ENCODE measurements around the gene TYROBP. TPM values are rescaled to one million over a fixed set of nuclear protein-coding genes. Genes with fewer than 3 reads are reported as not detected.

The TYROBP gene
- total RNA-seq, 1 donor from 2014 or later = not detected

- peaks cover 32% of the 10 kb centered on the region for H3K27me3 Mint-ChIP-seq (ENCODE audit: low read depth)
- H3K27ac Mint-ChIP-seq (ENCODE audit: unreplicated experiment) = no peak overlapping the region
- peaks cover 33% of the 10 kb centered on the region for H3K4me1 Mint-ChIP-seq
- H3K4me3 Mint-ChIP-seq = peak overlapping the region; percentile 66
- H3K36me3 Mint-ChIP-seq (ENCODE audit: low read depth) = no peaks in the 10 kb centered on the region
- no peaks in the 10 kb centered on the region for H3K9me3 Mint-ChIP-seq
- TF ChIP-seq, protein P1, sequence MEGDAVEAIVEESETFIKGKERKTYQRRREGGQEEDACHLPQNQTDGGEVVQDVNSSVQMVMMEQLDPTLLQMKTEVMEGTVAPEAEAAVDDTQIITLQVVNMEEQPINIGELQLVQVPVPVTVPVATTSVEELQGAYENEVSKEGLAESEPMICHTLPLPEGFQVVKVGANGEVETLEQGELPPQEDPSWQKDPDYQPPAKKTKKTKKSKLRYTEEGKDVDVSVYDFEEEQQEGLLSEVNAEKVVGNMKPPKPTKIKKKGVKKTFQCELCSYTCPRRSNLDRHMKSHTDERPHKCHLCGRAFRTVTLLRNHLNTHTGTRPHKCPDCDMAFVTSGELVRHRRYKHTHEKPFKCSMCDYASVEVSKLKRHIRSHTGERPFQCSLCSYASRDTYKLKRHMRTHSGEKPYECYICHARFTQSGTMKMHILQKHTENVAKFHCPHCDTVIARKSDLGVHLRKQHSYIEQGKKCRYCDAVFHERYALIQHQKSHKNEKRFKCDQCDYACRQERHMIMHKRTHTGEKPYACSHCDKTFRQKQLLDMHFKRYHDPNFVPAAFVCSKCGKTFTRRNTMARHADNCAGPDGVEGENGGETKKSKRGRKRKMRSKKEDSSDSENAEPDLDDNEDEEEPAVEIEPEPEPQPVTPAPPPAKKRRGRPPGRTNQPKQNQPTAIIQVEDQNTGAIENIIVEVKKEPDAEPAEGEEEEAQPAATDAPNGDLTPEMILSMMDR (conservative IDR thresholded peaks at IDR 0.05) = no peak
- no peak for DNase-seq (ENCODE audit: low read depth, low spot score)
Observed at GRCh38 chr19:35863018-35863417, 45.1 kb downstream of the TYROBP start.

GRCh38 chr19:35862528-35862927, 45.6 kb downstream of the TYROBP start:
- H3K4me1 Mint-ChIP-seq = peaks cover 33% of the 10 kb centered on the region
- TF ChIP-seq, protein P1 (conservative IDR thresholded peaks at IDR 0.05) = no peak
- H3K36me3 Mint-ChIP-seq (ENCODE audit: low read depth) = no peaks in the 10 kb centered on the region
- H3K9me3 Mint-ChIP-seq = no peaks in the 10 kb centered on the region
- peaks cover 37% of the 10 kb centered on the region for H3K27me3 Mint-ChIP-seq (ENCODE audit: low read depth)
- H3K4me3 Mint-ChIP-seq = peak overlapping the region; percentile 66
- no peak overlapping the region for H3K27ac Mint-ChIP-seq (ENCODE audit: unreplicated experiment)
- no peak for DNase-seq (ENCODE audit: low read depth, low spot score)

GRCh38 chr19:35861640-35862160, 46.4 kb downstream of the TYROBP start:
- Mint-ChIP-seq H3K4me3 (peak overlapping the region; percentile 71), H3K4me1 (peaks cover 36% of the 10 kb centered on the region), H3K9me3 (no peaks in the 10 kb centered on the region), H3K36me3 (ENCODE audit: low read depth) (no peaks in the 10 kb centered on the region), H3K27me3 (ENCODE audit: low read depth) (peaks cover 42% of the 10 kb centered on the region), H3K27ac (ENCODE audit: unreplicated experiment) (peak overlapping the region; percentile 72)
- TF ChIP-seq, protein P1 (conservative IDR thresholded peaks at IDR 0.05) = no peak
- no peak for DNase-seq (ENCODE audit: low read depth, low spot score)

- H3K9me3 Mint-ChIP-seq = no peaks in the 10 kb centered on the region
- peak; percentile 78 for DNase-seq (ENCODE audit: low read depth, low spot score)
- no peaks in the 10 kb centered on the region for H3K36me3 Mint-ChIP-seq (ENCODE audit: low read depth)
- peak overlapping the region; percentile 72 for H3K27ac Mint-ChIP-seq (ENCODE audit: unreplicated experiment)
- H3K4me1 Mint-ChIP-seq = peaks cover 37% of the 10 kb centered on the region
- peak overlapping the region; percentile 71 for H3K4me3 Mint-ChIP-seq
- TF ChIP-seq, protein P1 (conservative IDR thresholded peaks at IDR 0.05) = no peak
- H3K27me3 Mint-ChIP-seq (ENCODE audit: low read depth) = peaks cover 43% of the 10 kb centered on the region
Observed at GRCh38 chr19:35860818-35861639, 47.1 kb downstream of the TYROBP start.

DNA sequence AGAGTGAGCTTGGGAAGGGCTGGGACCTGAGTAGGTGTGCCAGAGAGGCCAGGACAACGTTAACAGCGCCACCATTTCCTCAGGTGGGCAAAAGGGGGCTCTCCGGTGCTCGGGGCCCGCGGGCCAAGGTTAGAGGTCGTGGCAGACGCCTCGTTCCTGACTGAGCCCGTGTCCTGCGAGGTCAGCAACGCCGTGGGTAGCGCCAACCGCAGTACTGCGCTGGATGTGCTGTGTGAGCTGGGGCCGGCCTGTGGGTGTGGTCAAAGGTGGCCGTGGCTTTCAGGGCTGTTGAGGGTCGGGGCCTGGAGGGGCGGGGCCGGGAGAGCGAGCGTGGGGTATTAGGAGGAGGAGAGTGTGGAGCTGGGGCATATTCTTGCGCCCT, 47.7 kb downstream of the TYROBP start:
- DNase-seq (ENCODE audit: low read depth, low spot score) = peak; percentile 8
- H3K9me3 Mint-ChIP-seq = no peaks in the 10 kb centered on the region
- TF ChIP-seq, protein P1 (conservative IDR thresholded peaks at IDR 0.05) = no peak
- H3K27ac Mint-ChIP-seq (ENCODE audit: unreplicated experiment) = no peak overlapping the region
- H3K4me3 Mint-ChIP-seq = peak overlapping the region; percentile 71
- H3K4me1 Mint-ChIP-seq = peaks cover 42% of the 10 kb centered on the region
- peaks cover 47% of the 10 kb centered on the region for H3K27me3 Mint-ChIP-seq (ENCODE audit: low read depth)
- no peaks in the 10 kb centered on the region for H3K36me3 Mint-ChIP-seq (ENCODE audit: low read depth)
